KOPT-K1 (cell line): ENCODE measurements around the gene TGIF2.
"Not testable (repeated sequence)": the region's sequence is repeated elsewhere in the genome, so short reads cannot be mapped to it uniquely, and the experiment has no call there.

ENCODE experiments used
- H3K27ac ChIP-seq: fragments of 200-600 bp; sonication (generic); 2 replicates; pipeline ENCODE4 v1.5.1; 2016; ENCODE audit warnings: antibody characterized with exemption, mild to moderate bottlenecking, low read depth, low read length; ENCODE audit not compliant: poor library complexity, severe bottlenecking
- H3K36me3 ChIP-seq: fragments of 200-600 bp; sonication (generic); 2 replicates; pipeline ENCODE4 v1.5.1; 2017; ENCODE audit warnings: antibody characterized with exemption, mild to moderate bottlenecking, low read length, moderate library complexity; ENCODE audit not compliant: insufficient read depth
- H3K9me3 ChIP-seq: fragments of 200-600 bp; sonication (generic); 2 replicates; pipeline ENCODE4 v1.5.1; 2017; ENCODE audit warnings: antibody characterized with exemption, low read length, mild to moderate bottlenecking; ENCODE audit not compliant: insufficient read depth, poor library complexity, severe bottlenecking

The TGIF2 gene

DNA sequence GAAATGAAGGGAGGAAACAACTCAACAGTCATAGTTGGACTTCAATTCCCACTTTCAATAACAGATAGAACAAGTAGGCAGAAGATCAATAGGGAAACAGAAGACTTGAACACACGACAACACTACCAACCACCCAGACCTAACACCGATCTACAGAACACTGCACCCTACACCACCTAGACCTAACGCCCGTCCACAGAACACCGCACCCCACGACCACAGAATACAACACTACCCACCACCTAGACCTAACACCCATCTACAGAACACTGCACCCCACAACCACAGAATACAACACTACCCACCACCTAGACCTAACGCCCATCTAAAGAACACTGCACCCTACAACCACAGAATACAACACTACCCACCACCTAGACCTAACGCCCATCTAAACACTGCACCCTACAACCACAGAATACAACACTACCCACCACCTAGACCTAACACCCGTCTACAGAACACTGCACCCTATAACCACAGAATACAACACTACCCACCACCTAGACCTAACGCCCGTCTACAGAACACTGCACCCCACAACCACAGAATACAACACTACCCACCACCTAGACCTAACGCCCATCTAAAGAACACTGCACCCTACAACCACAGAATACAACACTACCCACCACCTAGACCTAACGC lies 9.2 kb upstream of the TGIF2 start:
- not testable (repeated sequence) for H3K36me3 ChIP-seq, H3K27ac ChIP-seq
- H3K9me3 ChIP-seq: peaks cover 13% of the 10 kb centered on the region

DNA sequence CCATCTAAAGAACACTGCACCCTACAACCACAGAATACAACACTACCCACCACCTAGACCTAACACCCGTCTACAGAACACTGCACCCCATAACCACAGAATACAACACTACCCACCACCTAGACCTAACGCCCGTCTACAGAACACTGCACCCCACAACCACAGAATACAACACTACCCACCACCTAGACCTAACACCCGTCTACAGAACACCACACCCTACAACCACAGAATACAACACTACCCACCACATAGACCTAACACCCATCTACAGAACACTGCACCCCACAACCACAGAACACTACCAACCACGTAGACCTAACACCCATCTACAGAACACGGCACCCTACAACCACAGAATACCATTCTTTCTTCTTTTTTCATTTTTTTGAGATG lies 8.7 kb upstream of the TGIF2 start:
- H3K9me3 ChIP-seq: peaks cover 13% of the 10 kb centered on the region
- not testable (repeated sequence) for H3K36me3 ChIP-seq, H3K27ac ChIP-seq

DNA sequence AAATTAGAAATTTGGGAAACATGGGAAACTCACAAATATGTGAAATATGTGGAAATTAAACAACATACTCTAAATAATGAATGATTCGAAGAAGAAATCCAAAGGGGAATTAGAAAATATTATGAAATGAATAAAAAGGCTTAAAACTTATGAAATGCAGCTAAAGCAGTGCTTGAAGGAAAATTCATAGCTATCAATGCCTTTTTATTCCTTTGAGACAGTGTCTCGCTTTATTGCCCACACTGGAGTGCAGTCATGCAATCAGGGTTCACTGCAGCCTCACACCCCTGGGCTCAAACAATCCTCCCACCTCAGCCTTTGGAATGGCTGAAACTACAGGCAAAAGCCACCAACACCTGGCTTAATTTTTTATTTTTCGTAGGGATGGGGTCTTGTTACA lies 7.9 kb upstream of the TGIF2 start:
- Histone ChIP-seq H3K36me3 (no peaks in the 10 kb centered on the region), H3K27ac (no peak overlapping the region), H3K9me3 (peaks cover 13% of the 10 kb centered on the region)

DNA sequence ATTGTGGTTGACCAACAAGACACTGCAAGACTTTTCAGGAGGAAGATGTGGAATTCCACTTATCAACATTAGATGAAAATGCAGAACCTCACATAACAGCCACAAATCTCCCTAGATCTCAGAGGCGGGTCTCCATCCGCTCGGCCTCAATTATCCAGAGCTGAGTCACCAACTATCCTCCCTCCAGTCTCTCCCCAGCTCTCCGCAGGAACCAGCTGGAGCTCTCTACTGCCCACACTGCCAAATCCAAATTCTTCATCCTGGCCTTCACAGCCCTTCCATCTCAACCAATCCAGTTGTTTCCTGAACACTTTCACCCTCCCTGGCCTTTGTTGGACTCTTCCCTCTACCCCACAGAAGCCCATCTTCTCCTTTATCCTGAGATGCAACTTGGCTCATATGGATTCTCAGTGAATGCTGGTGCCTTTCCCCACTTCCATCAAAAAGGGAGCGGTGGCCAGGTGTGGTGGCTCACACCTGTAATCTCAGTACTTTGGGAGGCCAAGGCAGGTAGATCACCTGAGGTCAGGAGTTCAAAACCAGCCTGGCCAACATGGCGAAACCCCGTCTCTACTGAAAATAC lies 3.5 kb upstream of the TGIF2 start:
- Histone ChIP-seq H3K27ac (no peak overlapping the region), H3K9me3 (peaks cover 8% of the 10 kb centered on the region), H3K36me3 (no peaks in the 10 kb centered on the region)

DNA sequence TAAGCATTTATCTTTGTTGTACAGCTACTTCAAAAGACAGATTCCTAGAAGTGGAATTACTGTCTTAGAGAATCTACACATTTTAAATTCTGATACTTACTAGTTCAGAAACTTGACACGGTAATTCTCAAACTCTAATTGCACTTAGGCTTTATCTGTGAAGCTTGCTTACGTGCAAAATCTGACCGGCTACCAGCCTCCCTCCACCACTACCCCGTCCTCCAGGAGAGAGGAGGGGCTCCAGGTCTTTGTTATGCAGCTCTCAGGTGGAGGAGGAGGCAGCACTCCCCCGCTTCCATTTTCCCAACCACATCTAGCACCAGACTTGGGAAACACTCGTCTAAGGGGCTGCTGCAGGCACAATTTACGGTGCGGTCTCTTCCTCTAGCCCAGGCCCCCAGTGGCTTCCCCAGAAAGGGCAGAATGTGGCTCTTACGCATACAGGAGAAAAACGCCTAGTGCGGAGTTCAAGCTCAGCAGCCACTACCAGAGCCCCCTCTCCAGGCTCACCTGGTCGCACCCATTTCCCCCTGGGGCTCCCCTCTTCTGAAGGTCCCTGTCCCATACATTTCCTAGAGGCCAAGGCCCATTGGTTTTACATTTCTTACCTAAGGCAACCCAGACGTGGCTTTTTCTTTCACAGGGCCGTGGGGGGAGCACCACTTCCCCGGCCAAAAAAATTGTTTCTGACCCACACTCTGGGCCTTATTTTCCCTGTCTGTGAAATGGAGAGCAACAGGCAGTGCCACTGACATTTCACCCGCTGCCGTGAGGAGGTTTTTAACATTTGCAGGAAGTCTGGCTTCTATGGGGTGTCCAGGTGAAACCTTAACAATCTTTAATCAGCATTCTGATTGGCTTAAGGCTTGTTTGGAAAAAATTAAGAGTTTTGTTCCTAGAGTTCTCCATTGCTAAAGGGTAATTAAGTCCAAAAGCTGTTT lies 1.6 kb upstream of the TGIF2 start:
- Histone ChIP-seq H3K36me3 (peaks cover 7% of the 10 kb centered on the region; the same call in 1 of the 2 replicates), H3K27ac (peak overlapping the region; percentile 91), H3K9me3 (no peaks in the 10 kb centered on the region)

DNA sequence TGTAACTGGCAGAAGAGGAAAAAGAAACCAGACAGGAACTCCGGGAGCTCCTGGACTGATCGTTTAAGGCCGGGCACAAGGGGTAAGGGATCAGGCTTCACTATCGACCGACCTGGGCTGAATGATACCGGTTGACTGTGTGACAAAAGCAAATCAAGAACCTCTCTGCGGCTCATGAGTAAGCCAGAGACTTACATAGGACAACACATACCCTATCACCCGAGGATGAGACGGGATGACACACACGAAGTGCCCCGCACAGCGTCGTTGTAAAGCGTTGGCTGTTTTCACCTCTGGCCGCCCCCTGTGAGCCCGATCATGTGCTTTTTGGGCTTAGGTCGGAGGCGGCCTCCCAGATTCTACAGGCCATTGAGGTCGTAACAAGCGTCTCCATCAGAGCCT lies 695 bp upstream of the TGIF2 start:
- H3K27ac ChIP-seq: peak overlapping the region; percentile 91
- no peaks in the 10 kb centered on the region for H3K9me3 ChIP-seq
- H3K36me3 ChIP-seq: peaks cover 7% of the 10 kb centered on the region; the same call in 1 of the 2 replicates

DNA sequence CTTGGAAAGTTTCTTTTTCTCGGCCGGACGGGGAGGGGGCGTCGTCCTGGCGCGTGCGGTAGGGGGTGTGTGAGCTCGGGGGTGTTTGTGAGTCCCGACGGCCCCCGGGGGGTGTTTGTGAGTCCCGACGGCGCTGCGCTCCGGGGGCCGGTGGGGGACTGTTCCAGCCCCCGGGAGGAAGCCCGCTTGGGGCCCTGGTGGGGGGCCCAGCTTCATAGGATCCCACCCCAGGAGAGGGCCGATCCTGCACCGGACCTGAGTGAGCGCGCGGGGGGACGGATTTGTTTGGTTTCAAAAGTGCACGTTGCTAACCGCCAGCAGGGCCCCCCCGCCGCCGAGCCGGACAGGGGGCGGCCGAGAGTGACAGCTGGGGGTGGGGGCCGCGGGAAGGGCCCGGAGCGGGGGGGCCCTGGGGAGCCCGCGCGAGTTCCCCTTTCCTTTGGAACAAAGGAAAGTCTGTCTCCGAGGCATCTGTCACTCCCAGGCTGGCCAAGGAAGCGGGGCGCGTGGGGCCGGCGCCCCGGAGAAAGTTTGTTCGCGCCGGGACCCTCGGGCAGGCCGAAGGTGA lies 485 bp downstream of the TGIF2 start:
- Histone ChIP-seq H3K9me3 (no peaks in the 10 kb centered on the region), H3K36me3 (peaks cover 19% of the 10 kb centered on the region), H3K27ac (peak overlapping the region; percentile 91)

DNA sequence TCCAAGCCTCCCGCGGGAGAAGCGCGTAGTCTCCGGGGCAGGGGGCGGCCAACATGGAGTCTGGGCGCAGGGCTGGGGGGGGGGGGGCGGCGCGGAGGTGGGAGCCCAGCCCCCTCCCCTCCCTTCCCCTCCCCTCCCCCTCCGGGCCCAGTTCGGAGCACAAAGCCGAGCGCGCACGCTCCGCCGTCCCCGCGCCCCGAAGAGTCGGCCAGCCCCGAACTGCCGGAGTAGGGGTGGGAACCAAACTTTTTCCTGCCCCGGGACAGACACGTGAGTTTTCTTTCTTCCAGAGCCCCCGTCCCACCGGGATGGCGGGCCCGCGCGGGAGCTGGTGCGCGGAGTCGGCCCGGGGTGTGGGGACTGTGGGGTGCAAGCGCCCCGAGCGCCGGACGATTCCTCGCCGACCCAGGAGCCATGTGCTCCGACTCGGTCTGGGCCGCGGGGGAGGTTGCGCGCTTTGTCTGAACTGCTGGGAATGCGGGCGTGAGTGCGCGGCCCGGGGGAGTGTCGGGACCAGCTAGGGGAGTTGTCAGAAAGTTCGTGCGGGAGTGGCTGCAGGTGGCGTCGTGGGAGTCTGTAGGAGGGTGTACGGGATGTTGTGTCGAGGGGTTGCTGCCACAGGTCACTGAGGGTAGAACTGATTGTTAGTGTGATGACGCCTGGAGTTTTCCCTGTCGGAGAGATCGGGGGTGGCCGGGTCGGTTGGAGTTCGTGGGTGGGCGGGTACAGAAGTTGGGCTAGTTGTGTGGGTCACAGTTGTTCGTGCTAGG lies 1.2 kb downstream of the TGIF2 start:
- Histone ChIP-seq H3K27ac (peak overlapping the region; percentile 91), H3K36me3 (peaks cover 26% of the 10 kb centered on the region), H3K9me3 (no peaks in the 10 kb centered on the region)

DNA sequence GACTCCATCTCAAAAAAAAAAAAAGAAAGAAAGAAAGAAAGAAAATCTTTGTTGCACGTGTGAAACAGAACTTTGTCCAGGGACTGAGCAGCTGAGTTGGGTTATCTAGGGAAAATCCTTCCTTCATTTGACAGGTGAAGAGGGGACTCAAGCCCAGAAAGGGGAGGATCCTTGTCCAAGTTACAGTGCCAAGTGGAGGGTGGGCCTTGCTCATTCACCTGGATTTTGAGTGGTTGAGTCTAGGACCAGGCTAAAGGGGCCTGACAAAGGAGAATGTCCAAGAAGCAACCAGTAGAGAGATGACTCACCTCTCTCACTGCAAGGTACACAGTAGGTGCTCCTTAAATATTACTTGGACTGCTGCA lies 2.7 kb downstream of the TGIF2 start:
- H3K9me3 ChIP-seq: no peaks in the 10 kb centered on the region
- H3K27ac ChIP-seq: no peak overlapping the region
- peaks cover 41% of the 10 kb centered on the region for H3K36me3 ChIP-seq

DNA sequence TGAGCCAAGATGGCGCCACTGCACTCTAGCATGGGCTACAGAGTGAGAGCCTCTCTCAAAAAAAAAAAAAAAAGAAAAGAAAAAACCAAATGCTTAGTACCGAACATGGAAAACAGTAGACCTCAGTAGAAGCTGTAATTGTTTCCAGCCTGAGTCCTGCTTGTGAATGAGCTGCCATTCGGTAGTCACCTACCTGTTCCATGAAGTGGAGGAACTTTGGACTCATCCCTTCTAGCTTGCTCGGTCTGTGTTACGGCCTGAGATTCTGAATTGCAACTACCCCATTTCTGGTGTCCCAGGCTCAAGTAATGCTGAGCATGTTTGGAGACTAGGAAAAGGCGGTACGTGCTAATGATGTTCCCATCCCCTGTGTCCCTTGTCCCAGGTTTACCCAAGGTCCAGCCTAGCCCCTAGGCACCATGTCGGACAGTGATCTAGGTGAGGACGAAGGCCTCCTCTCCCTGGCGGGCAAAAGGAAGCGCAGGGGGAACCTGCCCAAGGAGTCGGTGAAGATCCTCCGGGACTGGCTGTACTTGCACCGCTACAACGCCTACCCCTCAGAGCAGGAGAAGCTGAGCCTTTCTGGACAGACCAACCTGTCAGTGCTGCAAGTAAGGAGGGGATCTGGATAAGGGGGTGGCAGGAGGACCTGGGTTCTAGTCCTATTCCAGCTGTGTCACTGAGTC lies 5.1 kb downstream of the TGIF2 start:
- Histone ChIP-seq H3K36me3 (peaks cover 64% of the 10 kb centered on the region), H3K9me3 (no peaks in the 10 kb centered on the region), H3K27ac (no peak overlapping the region)

DNA sequence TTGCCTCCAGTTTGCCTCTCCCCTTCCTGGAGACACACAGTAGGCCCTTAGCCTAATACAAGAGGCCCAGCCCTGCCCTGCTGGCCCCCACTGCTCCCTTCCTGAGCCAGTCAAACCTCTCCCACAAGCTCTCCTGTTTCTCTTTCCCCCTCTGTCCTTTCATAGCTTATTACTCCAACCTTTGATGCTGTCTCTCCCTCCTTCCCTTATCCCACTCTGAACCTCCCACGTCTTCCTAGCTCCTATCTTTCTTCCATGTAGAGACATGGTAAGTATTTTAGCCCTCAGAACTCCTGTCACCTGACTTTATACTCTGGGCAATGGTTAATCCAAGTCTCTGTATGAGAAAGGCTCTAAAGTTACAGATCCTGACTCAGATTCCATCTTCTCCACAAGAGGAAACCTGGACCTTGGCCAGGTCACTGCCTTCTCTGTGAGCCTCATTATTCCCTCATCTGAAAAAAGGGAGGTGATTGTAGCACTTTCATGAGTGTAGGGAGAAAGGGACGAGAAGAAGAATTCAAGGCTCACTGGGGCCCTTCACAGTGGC lies 6.7 kb downstream of the TGIF2 start:
- peaks cover 76% of the 10 kb centered on the region for H3K36me3 ChIP-seq

DNA sequence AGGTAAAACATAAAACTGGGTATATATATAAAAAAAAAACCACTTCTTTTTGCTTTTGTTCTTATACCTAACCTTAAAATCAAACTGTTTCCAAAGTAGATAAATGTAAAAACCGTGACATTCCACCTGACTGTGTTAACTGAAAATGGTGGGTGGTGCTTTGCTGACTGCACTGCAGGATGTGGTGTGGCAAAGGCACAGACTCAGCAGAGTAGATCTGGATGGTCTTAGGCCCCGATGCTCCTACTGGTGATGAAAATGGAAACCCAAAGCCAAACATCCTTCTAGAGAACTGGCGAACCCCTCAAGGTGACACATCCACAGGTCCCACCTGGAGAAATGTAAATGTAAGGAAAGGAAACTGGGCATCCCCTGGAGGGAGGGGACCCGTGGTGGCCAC lies 8.9 kb downstream of the TGIF2 start:
- Histone ChIP-seq H3K9me3 (no peaks in the 10 kb centered on the region), H3K27ac (peak overlapping the region; percentile 37), H3K36me3 (peaks cover 92% of the 10 kb centered on the region)

More for the DNA sequence above, 6.7 kb downstream of the TGIF2 start:
- no peaks in the 10 kb centered on the region for H3K9me3 ChIP-seq
- H3K27ac ChIP-seq: no peak overlapping the region

DNA sequence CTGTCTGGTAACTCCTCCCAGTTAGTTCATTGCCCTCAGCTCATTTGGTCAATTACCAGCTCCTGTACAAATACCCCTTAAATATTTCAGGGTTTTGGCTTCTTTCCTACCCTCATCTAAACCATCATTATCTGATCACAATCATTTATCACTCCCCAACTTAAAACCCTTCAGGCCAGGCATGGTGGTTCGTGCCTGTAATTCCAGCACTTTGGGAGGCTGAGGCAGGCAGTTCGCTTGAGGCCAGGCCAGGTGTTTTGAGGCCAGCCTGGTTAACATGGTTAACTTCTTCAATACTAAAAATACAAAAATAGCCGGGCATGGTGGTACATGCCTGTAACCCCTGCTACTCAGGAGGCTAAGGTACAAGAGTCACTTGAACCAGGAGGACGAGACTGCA lies 9.4 kb downstream of the TGIF2 start:
- no peaks in the 10 kb centered on the region for H3K9me3 ChIP-seq
- peaks cover 95% of the 10 kb centered on the region for H3K36me3 ChIP-seq
- H3K27ac ChIP-seq: peak overlapping the region; percentile 37

DNA sequence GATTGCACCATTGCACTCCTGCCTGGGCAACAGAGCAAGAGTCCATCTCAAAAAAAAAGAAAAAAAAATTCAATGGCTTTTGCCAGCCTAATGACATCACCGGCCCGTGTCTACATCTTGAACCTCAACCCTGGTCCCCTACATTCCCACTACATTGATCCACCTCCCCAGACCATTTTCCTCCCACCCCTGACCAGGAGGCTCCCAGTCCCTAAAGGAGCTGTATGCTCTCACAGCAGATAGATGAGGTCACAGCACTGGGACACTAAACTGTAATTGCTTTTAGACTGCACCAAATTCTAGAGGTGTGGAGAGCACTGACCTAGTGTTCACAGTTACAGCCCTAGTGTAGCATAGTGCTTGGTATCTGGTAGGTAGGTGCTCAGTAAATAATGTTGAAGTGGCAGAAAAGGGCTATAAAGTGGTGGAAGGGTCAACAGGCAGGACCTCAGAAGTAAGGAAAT lies 10.7 kb downstream of the TGIF2 start:
- peaks cover 95% of the 10 kb centered on the region for H3K36me3 ChIP-seq
- H3K9me3 ChIP-seq: no peaks in the 10 kb centered on the region
- H3K27ac ChIP-seq: no peak overlapping the region
